Lung microvascular endothelial cell (primary cell): Measurements from ENCODE around the gene POFUT2. TPM values are rescaled to one million over a fixed set of nuclear protein-coding genes. Genes with fewer than 3 reads are reported as not detected.
"Not testable (repeated sequence)": the region's sequence is repeated elsewhere in the genome, so short reads cannot be mapped to it uniquely, and the experiment has no call there.

Experiments used
- DNase-seq, 2 donors: peaks; one replicate each; pipeline versions ENCODE4 v3.0.0 to v3.0.0-alpha.2; 2010; ENCODE audit warnings: low read depth in 2 of 2
- total RNA-seq: library from RNA; depleted of rRNA; stranded (reverse); fragments of >200 nt; gene quantifications from 2 replicates; pipeline ENCODE4 v1.2.1, GENCODE V29; 2014

The POFUT2 gene
- total RNA-seq, 1 donor from 2014 or later, result 15.7 TPM

DNA sequence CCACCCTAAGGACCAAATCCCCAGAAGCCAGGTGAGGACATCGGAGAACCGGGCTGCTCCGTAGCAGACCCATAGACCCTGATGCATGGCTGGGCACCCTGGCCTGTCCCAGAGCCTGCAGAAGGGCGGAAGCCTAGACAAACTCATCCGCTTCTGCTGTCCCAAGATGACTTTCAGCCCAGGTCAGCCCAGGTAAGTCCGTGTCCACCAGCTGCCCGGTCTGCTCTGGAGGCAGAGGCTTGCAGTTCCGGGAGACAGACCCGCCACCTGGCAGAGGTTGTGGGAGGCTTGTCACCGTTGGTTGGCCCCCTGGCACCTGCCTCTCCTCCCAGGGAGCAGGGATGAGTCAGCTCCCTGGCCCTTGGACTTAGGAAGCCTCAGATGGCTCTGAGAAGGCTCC lies 22.8 kb upstream of the POFUT2 start:
- DNase-seq, result no peak

DNA sequence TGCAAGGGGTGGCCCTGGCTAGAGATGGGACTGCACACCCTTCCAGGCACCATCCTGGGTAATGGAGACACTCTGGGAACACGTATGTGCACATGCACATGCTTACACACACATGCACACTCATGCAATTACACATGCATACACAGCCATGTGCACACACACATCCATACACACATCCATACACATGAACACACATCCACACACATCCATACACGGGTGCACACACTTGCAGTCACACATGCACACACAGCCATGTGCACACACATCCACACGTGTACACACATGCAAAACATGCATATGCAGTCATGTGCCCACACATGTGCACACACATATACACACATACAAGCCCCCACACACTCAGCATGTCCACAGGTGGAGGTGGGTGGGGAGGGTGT lies 22.3 kb upstream of the POFUT2 start:
- DNase-seq, result no peak

DNA sequence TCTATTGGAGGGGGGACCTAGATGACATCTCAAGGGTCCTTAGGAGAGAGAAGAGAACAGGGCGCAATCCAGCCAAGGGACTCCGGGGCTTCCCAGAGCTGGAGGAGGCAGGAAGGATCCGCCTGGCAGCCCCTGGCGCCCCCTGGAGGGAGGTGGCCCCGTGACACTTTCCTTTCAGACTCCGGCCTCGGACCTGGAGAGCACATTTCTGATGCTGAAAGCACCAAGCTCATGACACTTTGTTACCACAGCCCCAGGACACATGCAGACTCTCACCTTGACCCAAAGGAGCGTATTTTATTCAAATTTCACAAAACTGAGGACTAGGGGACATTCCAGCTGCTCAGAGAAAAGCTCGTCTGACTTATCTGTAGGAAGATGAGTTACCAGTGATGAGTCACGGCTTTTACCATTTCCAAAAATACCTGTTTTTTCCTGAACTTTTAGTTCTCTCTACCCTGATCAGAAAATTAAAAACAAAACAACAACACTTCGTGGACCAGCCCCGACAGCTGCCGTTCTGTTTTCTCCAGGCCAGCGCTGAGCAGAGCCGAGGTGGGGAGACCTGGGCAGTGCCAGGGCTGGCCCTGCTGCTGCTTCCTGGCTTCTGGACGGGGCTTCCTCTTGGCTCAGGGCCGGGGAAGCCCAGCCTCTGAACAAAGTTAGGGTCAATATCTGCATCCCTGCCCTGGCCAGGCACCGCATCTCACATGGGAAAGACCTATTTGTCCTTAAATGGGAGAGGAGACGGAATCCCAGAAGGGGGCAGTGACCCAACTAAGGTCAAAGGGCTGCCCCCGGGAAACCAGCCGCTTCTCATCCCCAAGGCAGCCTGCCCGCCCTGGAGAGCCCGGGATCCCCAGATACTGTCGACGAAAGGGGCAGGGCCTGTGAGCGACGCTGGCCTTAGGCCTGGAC lies 21.6 kb upstream of the POFUT2 start:
- DNase-seq, result peak; percentile 82 to 87

DNA sequence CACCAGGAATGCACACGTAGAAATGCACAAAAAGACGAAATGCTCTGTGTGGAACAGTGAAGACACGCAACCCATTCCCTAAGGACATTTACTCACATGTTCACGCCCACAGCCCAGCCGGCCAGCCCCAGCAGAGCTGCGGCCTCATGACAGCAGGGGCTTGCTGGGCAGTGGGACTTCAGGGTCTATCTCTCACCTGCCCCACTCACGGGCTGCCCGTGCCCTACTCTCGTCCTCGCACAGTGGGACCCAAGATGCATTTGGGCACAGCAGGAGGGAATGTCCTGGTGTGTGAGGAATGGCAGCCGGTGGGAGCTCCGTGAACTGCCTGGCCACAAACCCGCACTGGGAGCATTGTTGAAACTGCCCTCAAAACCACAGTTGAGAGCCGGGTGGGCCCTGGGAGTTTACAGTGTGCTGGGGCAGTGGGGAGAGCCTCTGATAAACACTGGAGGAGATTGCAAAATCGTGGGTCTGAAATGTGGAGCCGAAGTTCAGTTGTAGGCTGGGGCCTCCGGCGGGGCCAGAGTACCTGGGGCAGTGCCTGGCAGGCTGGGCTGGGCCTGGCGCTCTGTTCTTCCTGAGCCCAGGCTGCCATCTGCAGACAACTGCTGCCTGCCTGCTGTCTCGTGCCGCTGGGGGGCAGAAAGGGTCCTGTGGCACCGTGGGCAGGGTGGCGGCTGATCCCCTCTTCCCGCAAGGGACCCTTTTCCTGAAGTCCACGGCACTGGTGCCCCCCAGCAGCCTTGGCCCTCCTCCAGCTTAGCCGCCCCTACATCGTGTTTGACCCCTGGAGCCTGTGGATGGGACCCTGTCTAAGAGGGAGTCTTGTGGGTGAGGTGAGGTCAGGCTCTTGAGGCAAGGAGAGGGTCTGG lies 20.7 kb upstream of the POFUT2 start:
- DNase-seq, result peak in 1 of 2 donors; percentile 64

DNA sequence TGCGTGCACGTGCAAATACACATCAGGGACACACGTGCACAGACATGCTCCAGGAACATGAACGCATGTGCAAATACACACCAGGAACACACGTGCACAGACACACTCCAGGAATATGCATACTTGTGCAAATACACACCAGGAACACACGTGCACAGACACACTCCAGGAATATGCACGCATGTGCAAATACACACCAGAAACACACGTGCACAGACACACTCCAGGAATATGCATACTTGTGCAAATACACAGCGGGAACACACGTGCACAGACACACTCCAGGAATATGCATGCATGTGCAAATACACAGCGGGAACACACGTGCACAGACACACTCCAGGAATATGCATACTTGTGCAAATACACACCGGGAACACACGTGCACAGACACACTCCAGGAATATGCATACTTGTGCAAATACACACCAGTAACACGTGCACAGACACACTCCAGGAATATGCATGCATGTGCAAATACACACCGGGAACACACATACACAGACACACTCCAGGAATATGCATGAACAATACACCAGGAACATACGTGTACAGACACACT lies 20.0 kb upstream of the POFUT2 start:
- DNase-seq, result not testable (repeated sequence)

DNA sequence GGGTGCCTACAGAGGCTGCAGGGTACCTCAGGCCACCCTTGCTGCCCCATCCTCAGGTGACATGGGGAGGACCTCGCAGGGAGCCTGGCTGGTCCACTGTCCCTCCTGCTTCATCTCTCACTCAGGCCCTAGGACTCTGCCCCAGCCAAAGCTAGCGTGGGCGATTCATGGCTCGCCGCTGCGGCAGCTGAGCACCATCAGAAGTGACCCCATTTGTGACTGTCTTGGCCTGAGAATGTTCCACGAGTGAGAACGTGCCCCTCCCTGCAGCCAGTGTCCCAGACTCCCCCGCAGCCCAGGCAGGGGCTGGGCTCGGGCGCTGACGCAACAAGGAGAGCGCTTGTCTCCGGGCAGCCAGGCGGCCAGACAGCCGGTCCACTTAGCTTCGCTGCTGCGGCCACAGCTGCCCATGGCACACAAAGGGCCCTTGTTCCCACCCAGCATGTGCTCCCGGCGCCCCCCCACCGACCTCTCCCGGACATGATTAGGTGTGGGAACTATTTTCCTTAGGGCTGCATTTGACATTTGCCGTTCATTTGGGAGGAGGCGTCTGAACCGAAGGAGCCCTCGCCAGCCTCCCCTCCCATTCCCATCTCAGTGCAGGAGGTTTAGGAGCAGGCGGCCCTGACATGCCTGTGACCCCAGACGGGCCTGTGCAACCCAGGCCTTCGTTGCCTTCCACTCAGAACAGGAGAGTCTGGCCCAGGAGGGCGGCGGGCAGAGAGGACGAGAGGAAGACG lies 19.3 kb upstream of the POFUT2 start:
- DNase-seq, result peak in 1 of 2 donors; percentile 70

DNA sequence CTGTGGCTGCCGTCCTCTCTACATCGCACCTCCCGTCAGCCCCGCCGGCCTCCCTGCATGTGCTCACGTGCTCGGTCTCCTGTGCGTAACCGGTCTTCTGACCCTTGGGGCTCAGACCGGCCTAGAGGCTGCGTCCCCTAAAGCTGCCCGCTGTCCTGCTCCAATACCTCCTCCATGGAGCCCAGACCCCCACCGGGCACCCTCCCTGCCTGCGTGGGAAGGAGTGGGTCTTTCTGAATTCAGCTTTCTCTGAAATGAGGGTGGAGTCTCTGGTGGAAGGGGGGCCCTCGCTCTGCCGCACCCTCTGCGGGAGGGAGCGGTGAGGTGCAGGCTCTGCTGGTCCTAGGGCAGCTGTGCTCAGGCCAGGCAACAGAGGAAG lies 18.7 kb upstream of the POFUT2 start:
- DNase-seq, result no peak

DNA sequence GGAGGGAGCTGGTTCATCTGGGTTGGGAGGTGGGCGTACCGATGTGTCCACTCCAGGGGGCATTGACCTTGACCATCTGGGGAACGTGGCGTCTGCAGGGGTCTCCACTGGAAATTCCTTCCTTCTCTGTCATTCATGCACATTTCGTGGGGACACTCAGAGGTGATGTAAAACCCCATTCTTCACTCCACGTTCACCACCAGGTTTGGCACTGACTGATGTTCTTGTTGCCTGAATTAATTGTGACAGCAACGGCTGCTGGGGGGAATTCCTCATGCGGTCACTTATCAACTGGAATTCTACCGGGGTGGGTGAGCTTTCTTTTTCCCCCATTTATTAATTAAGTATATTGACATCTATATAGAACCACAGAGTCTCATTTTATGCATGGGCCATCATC lies 18.1 kb upstream of the POFUT2 start:
- no peak for DNase-seq

DNA sequence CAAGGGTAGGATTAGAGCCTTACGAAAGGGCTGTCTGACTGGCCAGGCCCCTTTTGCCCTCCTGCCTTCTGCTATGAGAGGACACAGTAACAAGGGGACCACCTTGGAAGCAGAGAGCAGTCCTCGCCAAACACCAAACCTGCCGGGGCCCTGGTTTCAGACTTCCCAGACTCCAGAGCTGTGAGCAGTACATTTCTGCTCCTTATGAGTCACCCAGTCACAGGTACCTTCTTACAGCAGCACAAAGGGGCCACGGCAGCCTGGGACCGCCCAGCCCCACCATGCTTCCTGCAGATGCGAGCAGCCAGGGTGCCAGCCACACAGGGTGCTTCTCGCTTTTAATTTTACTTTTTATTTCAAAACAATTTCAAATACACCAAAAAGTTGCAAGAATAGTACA lies 17.2 kb upstream of the POFUT2 start:
- DNase-seq, result no peak

DNA sequence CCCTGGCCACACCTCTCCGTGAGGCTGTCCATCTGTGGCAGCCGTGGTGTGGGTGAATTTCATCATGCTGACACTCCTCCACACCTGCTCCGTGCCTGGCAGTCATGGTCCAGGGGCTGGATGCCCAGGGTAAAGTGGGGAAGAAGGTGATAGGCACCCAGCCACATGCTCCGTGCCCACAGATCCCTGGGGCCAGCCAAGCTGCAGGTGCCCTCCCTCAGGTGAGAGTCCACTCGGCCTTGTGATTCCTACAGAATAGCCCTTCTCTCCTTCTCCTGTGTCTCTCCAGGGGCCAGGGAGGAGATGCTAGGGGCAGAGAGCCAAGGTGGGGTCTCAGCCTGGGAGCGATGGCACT lies 16.8 kb upstream of the POFUT2 start:
- DNase-seq, result no peak

DNA sequence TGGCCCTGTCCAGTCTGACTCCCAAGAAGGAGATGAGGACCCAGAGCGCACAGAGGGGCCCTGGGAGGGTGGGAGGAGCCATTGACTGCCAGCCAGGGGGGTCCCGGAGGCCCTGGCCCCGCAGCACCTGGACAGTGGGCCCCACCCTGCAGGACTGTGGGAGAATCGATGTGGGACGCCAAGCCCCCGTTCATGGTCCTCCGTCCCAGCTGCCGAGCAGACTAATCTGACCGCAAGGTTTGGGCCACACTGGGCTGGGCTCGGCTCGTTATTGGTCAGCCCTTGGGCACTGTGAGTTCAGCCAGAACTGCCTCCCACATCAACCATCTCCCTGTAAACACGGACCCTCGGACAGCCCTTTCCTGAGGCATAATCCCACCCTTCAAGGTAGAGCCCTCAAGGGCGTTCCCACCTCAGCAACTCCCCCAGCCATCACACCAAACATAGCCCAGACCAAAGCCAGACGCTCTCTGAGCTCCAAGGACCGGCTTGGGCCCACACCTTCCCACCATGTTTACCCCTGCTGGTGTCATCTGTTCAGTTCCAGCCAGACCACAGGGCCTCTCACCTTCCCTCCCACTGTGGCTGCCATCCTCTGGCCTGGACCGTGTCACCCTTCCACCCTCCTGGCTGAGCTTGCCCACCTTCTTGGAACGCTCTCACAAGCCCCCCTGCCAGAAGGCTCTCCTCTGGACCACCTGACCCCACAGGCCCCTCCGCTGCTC lies 16.2 kb upstream of the POFUT2 start:
- DNase-seq, result no peak

DNA sequence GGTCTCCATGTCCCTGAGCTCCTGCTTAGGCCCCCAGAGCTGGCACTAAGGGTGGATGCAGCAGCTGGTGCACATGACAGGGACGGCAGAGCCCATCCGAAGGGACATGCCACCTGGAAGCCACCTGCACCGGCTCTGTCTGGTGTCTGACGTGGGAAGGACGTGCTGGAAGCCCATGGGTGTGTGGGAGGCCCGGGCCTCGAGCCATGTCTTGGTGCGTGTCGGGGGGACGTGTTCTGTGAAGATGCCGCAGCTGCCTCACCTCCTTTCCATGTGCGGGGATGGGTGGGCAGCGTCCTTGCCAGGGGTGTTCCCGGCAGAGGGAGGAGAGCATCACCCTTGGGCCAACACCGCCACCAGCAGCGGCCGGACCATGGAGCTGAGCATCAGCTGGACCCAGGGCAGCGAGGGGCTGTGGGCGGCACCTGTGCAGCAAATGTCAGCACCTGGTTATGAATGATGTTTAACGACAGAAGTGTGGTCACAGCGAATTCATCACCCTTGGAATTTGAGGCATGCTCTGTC lies 15.5 kb upstream of the POFUT2 start:
- DNase-seq, result no peak

DNA sequence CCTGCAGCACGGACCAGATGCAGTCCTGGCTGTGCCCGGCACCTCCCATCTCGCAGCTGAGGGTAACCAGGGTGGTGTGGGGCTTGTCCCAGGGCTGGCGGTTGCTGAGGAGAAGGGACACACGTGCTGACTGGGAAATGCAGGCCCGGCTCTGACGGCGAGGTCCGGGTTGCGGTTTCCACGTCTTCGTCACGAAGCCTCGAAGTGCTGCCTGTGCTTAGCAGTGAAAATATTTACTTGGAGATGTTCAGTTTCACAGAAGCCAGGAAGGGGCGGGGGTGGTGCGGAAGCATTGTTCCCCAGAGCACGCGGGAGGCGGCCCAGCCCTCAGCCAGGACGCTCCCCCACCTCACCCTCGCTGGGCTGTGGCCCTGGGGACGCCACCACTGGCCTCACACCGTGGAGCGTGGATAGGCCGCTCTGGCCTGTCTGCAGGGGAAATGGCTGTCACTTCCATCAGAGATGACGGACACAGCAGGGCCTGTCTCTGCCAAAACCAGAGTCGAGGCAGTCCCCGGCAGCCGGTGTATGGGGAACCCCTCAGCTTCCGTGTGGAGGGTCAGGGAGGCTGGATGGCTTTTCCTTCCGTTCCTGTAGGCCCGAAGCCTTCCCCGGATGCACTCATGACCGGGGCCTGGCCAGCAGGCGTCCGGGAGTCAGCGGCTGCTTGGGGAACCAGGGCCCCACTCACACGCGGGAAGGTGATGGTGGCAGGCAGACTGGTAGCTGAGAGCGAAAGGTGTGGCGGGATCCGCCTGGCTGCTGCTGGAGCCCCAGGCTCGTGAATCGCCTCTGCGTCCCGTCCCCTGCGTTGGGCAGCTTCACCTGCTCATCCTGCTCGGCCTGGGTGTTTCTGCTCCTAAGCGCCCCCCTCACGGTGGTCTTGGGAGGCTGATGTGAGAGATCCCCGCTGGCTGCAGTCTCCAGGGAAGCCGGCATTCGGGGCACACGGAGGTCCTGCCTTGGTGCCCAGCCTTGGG lies 14.7 kb upstream of the POFUT2 start:
- DNase-seq, result peak; percentile 69 to 98

DNA sequence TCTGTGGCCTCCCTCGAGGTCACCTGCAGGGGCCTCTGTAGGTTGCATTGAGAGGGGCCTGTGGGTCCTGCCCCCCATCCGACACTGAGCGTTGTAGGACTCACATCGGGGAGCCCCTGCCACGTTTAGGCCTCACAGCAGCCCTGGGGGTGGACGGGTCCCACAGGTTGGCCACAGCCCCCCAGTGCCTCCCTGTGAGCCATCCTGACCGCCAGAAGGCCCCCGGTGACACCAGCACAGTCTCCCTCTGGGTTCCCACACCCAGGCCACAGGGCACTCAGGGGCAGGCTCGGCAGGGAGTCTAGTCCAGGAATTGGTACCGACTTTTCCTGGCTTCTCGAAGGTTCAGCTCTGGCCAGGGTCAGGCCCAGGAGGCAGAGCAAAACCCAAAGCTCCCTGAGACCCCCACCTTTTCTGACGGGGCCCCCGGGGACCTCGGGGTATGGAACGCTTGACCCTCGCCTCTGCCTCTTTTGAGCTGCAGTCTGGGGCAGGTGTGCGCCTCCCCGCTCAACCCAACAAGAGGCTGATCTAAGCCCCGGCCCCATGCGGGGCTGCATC lies 13.9 kb upstream of the POFUT2 start:
- no peak for DNase-seq

DNA sequence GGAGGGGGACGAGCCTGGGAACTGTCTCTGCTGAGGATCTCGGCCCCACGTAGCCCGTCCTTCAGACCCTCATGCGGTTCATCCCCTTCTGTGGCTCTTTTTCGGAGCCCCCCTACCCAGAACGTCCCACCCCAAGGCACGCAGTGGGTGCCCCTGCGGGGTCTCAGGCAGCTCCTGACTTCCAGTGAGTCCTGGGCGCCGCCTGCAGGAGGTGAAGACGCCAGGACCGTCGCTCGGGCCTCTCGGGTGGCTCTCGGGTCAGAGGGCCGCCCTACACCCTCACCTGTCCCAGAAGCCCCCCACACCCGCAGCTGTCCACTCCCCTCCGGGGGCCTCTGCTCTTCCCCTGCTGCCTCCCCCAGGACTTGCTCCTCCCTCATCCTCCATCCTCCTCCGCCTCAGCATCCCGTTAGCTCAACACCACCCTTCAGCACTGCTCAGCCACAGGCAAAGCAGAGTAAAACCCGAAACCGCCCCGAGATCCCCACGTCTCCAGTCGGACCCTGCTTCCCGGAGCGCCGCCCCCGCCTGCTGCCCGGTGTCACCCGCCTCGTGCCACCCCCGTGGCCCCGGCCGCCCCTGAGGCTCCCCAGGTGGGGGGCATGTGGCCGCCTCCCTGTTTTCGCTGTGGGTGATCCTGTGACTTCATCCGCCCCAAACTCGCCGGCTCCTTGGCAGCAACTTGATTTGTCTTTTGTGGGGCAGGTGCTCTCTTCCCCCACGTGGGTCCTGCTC lies 13.3 kb upstream of the POFUT2 start:
- DNase-seq, result no peak

DNA sequence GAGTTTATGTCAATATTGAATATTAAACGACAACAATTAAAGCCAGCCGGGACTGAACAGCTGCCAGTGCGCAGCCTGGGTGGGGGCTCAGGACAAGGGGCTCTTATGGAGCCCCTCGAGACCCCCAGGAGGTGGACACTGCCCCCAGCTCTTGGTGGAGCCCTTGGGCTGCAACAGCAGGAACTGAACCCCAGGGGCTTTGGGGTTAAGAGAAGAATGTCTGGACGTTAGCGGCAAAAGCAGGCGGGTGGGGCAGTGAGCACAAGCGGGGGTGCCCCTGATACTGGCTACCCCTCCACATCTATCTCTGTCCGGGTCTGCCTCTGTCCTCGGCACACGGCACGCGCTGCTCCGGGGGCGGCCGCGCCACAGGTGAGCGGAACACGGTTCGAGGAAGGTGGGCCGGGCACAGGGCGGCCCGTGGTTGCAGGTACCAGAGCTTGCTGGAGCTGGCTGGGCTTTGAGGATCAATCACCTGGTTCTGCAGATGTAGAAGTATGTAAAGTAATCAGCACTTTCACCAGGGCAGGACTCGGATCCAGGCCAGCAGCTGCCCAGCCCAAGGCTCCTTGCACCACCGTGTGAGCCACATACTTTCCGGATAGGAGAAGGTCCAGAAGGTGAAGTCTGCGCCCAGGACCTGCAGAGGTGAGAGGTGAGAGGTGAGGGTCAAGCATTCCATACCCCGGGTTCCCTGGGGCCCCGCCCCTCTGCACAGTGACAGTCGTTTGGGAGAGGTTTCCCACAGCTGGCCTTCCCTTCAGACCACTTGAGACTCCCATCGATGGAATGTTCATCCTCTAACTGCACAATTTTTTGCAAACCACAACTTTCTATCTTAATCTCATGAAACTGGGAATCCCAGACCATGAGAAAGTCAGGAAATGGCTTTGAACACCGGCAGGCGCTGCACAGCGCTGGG lies 12.4 kb upstream of the POFUT2 start:
- peak in 1 of 2 donors; percentile 58 for DNase-seq
